B cell (primary cell): ENCODE data around the gene HYDIN. TPM values are rescaled to one million over a fixed set of nuclear protein-coding genes. Genes with fewer than 3 reads are reported as not detected.

Experiments used
- ATAC-seq: fragments of 200-7000 bp; cut with Tn5 transposase; one replicate; pipeline ENCODE4 v1.10.0; 2021; ENCODE audit warnings: low read depth, mild to moderate bottlenecking, moderate number of reproducible peaks, moderate library complexity
- CTCF ChIA-PET: fragments of 350-600 bp; sonication (Branson Sonifier 250); formaldehyde crosslinking; loops from one replicate; lab custom pipeline; 2021; ENCODE audit warnings: antibody characterized with exemption, inconsistent platforms; lab: Charles Lee
- POLR2A ChIA-PET: fragments of 350-600 bp; sonication (Branson Sonifier 250); formaldehyde crosslinking; loops from one replicate; lab custom pipeline; 2021; ENCODE audit warnings: antibody characterized with exemption; lab: Charles Lee
- DNase-seq: peaks from one replicate; pipeline ENCODE4 v3.0.0; 2013
- H2AFZ ChIP-seq: 2 replicates; pipeline ENCODE4 v1.6.1; 2012; ENCODE audit warnings: mild to moderate bottlenecking, low read depth, low read length; ENCODE audit not compliant: insufficient read depth, poor library complexity, severe bottlenecking
- H3K27ac ChIP-seq, 2 donors: 1 replicate in 1 of 2; 2 replicates in 1 of 2; pipeline ENCODE4 v1.5.1; 2012 to 2013; ENCODE audit warnings: low read length in 2 of 2, mild to moderate bottlenecking in 2 of 2, moderate library complexity in 1 of 2
- H3K27me3 ChIP-seq, 4 experiments: fragments of 200-600 bp in 1 of 4; sonication (generic) in 1 of 4; replicated peaks in 1 of 4; 1 replicate in 2 of 4; 2 replicates in 2 of 4; pipeline versions ENCODE4 v1.6.1 to v1.7.0; 2013 to 2016; ENCODE audit warnings: low read length in 3 of 4, mild to moderate bottlenecking in 2 of 4, mixed read lengths in 1 of 4, moderate library complexity in 1 of 4; ENCODE audit not compliant: insufficient read depth in 4 of 4, control insufficient read depth in 3 of 4; ENCODE audit errors: control extremely low read depth in 1 of 4
- H3K36me3 ChIP-seq, 2 experiments: replicated peaks in 1 of 2; 1 replicate in 1 of 2; 2 replicates in 1 of 2; pipeline versions ENCODE4 v1.6.1 to v1.7.1; 2013; ENCODE audit warnings: low read length in 1 of 2; ENCODE audit not compliant: insufficient read depth in 2 of 2, control insufficient read depth in 1 of 2; ENCODE audit errors: control extremely low read depth in 1 of 2, extremely low read depth in 1 of 2
- H3K4me1 ChIP-seq, 2 donors: fragments of 200-600 bp in 1 of 2; sonication (generic) in 1 of 2; 1 replicate in 1 of 2; 2 replicates in 1 of 2; pipeline versions ENCODE4 v1.5.1 to v1.6.1; 2013 to 2017; ENCODE audit warnings: low read length in 2 of 2; ENCODE audit not compliant: control insufficient read depth in 2 of 2, insufficient read depth in 2 of 2
- H3K4me2 ChIP-seq: replicated peaks from 2 replicates; pipeline ENCODE3; 2012; ENCODE audit warnings: mild to moderate bottlenecking, low read depth, low read length; ENCODE audit not compliant: poor library complexity, severe bottlenecking
- H3K4me3 ChIP-seq, 5 experiments: fragments of 200-600 bp in 1 of 5; sonication (generic) in 1 of 5; 1 replicate in 3 of 5; 2 replicates in 2 of 5; pipeline versions ENCODE4 v1.5.1 to v1.7.0; 2011 to 2016; ENCODE audit warnings: low read length in 4 of 5, mild to moderate bottlenecking in 4 of 5, low read depth in 2 of 5, control low read depth in 1 of 5, moderate library complexity in 1 of 5; ENCODE audit not compliant: insufficient read depth in 1 of 5; ENCODE audit errors: control extremely low read depth in 1 of 5, extremely low read depth in 1 of 5
- H3K79me2 ChIP-seq: fragments of 200-600 bp; sonication (generic); one replicate; pipeline ENCODE4 v1.6.0; 2016; ENCODE audit warnings: low read length; ENCODE audit not compliant: control insufficient read depth, insufficient read depth
- H3K9ac ChIP-seq: fragments of 200-600 bp; sonication (generic); 2 replicates; pipeline ENCODE4 v1.6.1; 2017; ENCODE audit warnings: mild to moderate bottlenecking, low read length, moderate library complexity
- H3K9me3 ChIP-seq, 3 donors: one replicate each; pipeline versions ENCODE4 v1.6.1 to v1.7.1; 2013; ENCODE audit warnings: low read length in 2 of 3; ENCODE audit not compliant: control insufficient read depth in 2 of 3, insufficient read depth in 1 of 3; ENCODE audit errors: control extremely low read depth in 1 of 3
- H4K20me1 ChIP-seq: 2 replicates; pipeline ENCODE4 v1.6.0; 2012; ENCODE audit warnings: mild to moderate bottlenecking, low read length; ENCODE audit not compliant: insufficient read depth, control insufficient read depth, poor library complexity, severe bottlenecking
- H3K27ac Mint-ChIP-seq: one replicate; pipeline ENCODE4 v1.8.0; 2021; ENCODE audit warnings: mixed read lengths
- H3K27me3 Mint-ChIP-seq: one replicate; pipeline ENCODE4 v1.8.0; 2021; ENCODE audit warnings: mixed read lengths
- H3K4me1 Mint-ChIP-seq: one replicate; pipeline ENCODE4 v1.8.0; 2021; ENCODE audit warnings: mixed read lengths
- H3K4me3 Mint-ChIP-seq: one replicate; pipeline ENCODE4 v1.8.0; 2021; ENCODE audit warnings: mixed read lengths
- H3K9me3 Mint-ChIP-seq: one replicate; pipeline ENCODE4 v1.8.0; 2022; ENCODE audit warnings: mixed read lengths; ENCODE audit not compliant: insufficient read depth
- EZH2 ChIP-seq: IDR thresholded peaks from 2 replicates; pipeline ENCODE4 v1.6.1; 2012; ENCODE audit warnings: borderline replicate concordance, low read depth, mild to moderate bottlenecking, moderate library complexity, low read length; ENCODE audit not compliant: insufficient read depth, poor library complexity, severe bottlenecking
- WGBS: methylation state at CpG from one replicate; pipeline ENCODE4 v1.1.5; 2013; ENCODE audit warnings: missing lambda C conversion rate; ENCODE audit not compliant: insufficient coverage; 5-methylcytosine and 5-hydroxymethylcytosine counted together
- intact Hi-C: fragments of 100-400 bp; cut with micrococcal nuclease; formaldehyde crosslinking; loops from one replicate; pipeline ENCODE4 v1.10.0; 2022
- polyA plus RNA-seq: library from polyadenylated mRNA; depleted of rRNA; stranded (reverse); fragments of >200 nt; gene quantifications from 2 replicates; pipeline ENCODE4 v1.2.3, GENCODE V29; 2012
- total RNA-seq, 2 donors: library from RNA; stranded (reverse); fragments of 120-200 nt in 1 of 2; gene quantifications; 1 replicate in 1 of 2; 2 replicates in 1 of 2; pipeline versions ENCODE4 v1.2.3 to v1.2.4, GENCODE V29; 2013 to 2022
- TF ChIP-seq, protein P1 (sequence below): fragments of 200-600 bp; IDR thresholded peaks from one replicate; pipeline ENCODE4 v1.8.0; 2022; ENCODE audit warnings: antibody characterized with exemption, mild to moderate bottlenecking

Gene HYDIN
- total and polyA plus RNA-seq, 2 donors (not counting 1 experiment from before 2014, with no cell fraction given): 0.10 TPM; not detected in 1

DNA sequence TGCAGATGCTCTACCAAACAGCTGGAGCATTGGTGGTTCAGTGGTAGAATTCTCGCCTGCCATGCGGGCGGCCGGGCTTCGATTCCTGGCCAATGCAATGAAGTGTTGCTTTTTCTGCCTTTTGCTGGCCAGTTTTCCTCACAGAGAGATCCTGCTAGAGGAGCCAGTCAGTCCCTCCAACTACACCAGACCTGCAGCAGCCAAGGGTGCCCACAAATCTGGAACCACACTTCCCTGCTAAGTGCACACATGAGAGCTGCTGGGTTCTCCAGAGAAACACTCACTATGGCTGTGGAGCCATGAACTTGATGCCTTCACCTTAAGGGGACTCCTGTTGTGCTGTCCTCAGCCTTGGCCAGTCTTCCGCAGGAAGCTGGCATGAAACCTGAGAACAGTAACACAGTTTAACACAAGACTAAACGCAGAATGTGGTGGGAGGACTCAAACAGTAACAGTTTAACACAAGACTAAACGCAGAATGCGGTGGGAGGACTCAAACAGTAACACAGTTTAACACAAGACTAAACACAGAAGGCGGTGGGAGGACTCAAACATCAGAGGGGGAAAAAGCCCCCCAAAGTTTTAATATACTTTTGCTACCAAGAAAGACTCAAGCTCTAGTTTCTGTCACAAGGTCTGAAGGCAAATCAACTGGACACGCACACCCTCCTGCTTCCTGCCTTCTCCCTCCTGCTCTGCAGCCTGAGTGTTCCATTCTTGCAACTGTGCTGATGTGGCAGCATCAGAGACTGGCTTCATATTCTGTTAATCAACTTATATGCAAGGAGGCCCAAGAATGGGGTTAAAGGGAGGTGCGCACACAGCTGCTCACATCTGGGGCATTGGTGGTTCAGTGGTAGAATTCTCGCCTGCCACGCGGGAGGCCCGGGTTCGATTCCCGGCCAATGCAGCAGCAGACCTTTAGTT, 441.6 kb downstream of the HYDIN start:
- H3K27ac Mint-ChIP-seq: no peak overlapping the region
- intact Hi-C loops: no loop called here
- POLR2A ChIA-PET: no interaction called here

More for the DNA sequence above, 441.6 kb downstream of the HYDIN start:
- no peak overlapping the region for H3K9ac ChIP-seq
- CTCF ChIA-PET: no interaction called here
- no peaks in the 10 kb centered on the region for H3K27me3 ChIP-seq
- no peak overlapping the region for H2AFZ ChIP-seq
- ATAC-seq: no peak
- Mint-ChIP-seq H3K4me1 (peaks cover 18% of the 10 kb centered on the region), H3K9me3 (no peaks in the 10 kb centered on the region), H3K27me3 (no peaks in the 10 kb centered on the region), H3K4me3 (no peak overlapping the region)
- no peaks in the 10 kb centered on the region for H3K9me3 ChIP-seq
- H3K79me2 ChIP-seq: peaks cover 65% of the 10 kb centered on the region
- 89% methylated on average over 9 of the region's 18 CpGs for WGBS
- TF ChIP-seq, protein P1, sequence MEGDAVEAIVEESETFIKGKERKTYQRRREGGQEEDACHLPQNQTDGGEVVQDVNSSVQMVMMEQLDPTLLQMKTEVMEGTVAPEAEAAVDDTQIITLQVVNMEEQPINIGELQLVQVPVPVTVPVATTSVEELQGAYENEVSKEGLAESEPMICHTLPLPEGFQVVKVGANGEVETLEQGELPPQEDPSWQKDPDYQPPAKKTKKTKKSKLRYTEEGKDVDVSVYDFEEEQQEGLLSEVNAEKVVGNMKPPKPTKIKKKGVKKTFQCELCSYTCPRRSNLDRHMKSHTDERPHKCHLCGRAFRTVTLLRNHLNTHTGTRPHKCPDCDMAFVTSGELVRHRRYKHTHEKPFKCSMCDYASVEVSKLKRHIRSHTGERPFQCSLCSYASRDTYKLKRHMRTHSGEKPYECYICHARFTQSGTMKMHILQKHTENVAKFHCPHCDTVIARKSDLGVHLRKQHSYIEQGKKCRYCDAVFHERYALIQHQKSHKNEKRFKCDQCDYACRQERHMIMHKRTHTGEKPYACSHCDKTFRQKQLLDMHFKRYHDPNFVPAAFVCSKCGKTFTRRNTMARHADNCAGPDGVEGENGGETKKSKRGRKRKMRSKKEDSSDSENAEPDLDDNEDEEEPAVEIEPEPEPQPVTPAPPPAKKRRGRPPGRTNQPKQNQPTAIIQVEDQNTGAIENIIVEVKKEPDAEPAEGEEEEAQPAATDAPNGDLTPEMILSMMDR: no peak
- TF ChIP-seq EZH2: no peak
- no peak overlapping the region for H3K4me2 ChIP-seq
- no peak for DNase-seq
- H3K36me3 ChIP-seq: peaks cover 0 to 35% of the 10 kb centered on the region in 2 experiments
- no peak overlapping the region for H3K4me3 ChIP-seq
- H4K20me1 ChIP-seq: peaks cover 69% of the 10 kb centered on the region
- H3K27ac ChIP-seq: no peak overlapping the region
- H3K4me1 ChIP-seq: peaks cover under 1 to 7% of the 10 kb centered on the region in 2 donors
